Measurements from ENCODE around the gene ABHD12. TPM values are rescaled to one million over a fixed set of nuclear protein-coding genes. Genes with fewer than 3 reads are reported as not detected.

The ABHD12 gene
- total and polyA plus RNA-seq, 12 donors, result 17.6 to 95.8 (median 54.1) TPM

- Histone ChIP-seq H3K9me3 (replicated peaks in 1 of 3) (no peaks in the 10 kb centered on the region), H3K27ac (peak overlapping the region in 3 of 5 donors; percentile 27 to 66 (median 58)), H3K27me3 (no peaks in the 10 kb centered on the region), H3K4me3 (no peak overlapping the region), H3K36me3 (replicated peaks in 1 of 2) (peaks cover 0 to 9% of the 10 kb centered on the region in 2 donors), H3K4me1 (replicated peaks in 1 of 2) (peaks cover 16 to 35% of the 10 kb centered on the region in 2 donors)
- peak; percentile 62 to 90 (median 84) for DNase-seq
- intact Hi-C loops (cut with DNase I), result loop anchor here in 1 of 2 donors (10.0 kb wide), 1 partner anchor 140 kb away; the partner anchor contains the start of gene ABHD12
- TF ChIP-seq CTCF (IDR thresholded peaks at IDR 0.05), result peak in 5 of 6 experiments; percentile 6 to 37 (median 28)
- peak in 1 of 2 donors; percentile 50 for TF ChIP-seq POLR2A (IDR thresholded peaks at IDR 0.05)
- 65 to 76% (median 67%) methylated on average over 9 to 12 of the region's 12 CpGs for WGBS, 4 donors
Observed at GRCh38 chr20:25254986-25255680, 135.5 kb downstream of the ABHD12 start.

- H3K27ac ChIP-seq, result peak overlapping the region in 2 of 5 donors; percentile 27 to 66
- WGBS, 4 donors, result 63 to 77% (median 75%) methylated on average over 5 of the region's 5 CpGs
- peaks cover 0 to 4% of the 10 kb centered on the region in 2 donors for H3K36me3 ChIP-seq (replicated peaks in 1 of 2)
- DNase-seq, result peak in 1 of 7 donors; percentile 56
- H3K9me3 ChIP-seq (replicated peaks in 1 of 3), result no peaks in the 10 kb centered on the region
- peaks cover 22 to 40% of the 10 kb centered on the region in 2 donors for H3K4me1 ChIP-seq (replicated peaks in 1 of 2)
- intact Hi-C loops (cut with DNase I), result loop anchor here in 1 of 2 donors (10.0 kb wide), 1 partner anchor 140 kb away; the partner anchor contains the start of gene ABHD12
- H3K27me3 ChIP-seq, result no peaks in the 10 kb centered on the region
- no peak for TF ChIP-seq CTCF (IDR thresholded peaks at IDR 0.05)
- no peak for TF ChIP-seq POLR2A (IDR thresholded peaks at IDR 0.05)
- no peak overlapping the region for H3K4me3 ChIP-seq
Observed at GRCh38 chr20:25254571-25254970, 136.1 kb downstream of the ABHD12 start.

GRCh38 chr20:25253606-25254275, 136.9 kb downstream of the ABHD12 start:
- peaks cover 30 to 49% of the 10 kb centered on the region in 2 donors for H3K4me1 ChIP-seq (replicated peaks in 1 of 2)
- H3K4me3 ChIP-seq, result no peak overlapping the region
- intact Hi-C loops (cut with DNase I), result loop anchor here in 1 of 2 donors (10.0 kb wide), 1 partner anchor 141 kb away; the partner anchor contains the start of gene ABHD12

More at GRCh38 chr20:25253606-25254275, 136.9 kb downstream of the ABHD12 start:
- H3K27me3 ChIP-seq, result no peaks in the 10 kb centered on the region
- no peak overlapping the region for H3K27ac ChIP-seq
- peak in 1 of 7 donors; percentile 14 for DNase-seq
- H3K36me3 ChIP-seq (replicated peaks in 1 of 2), result no peaks in the 10 kb centered on the region
- WGBS, 4 donors, result 84 to 94% (median 88%) methylated on average over 11 of the region's 11 CpGs
- no peaks in the 10 kb centered on the region for H3K9me3 ChIP-seq (replicated peaks in 1 of 3)
- TF ChIP-seq POLR2A (IDR thresholded peaks at IDR 0.05) (no peak), CTCF (IDR thresholded peaks at IDR 0.05) (no peak)
